D341Med (cell line): Measurements from ENCODE around the gene LMAN1L.
"Not testable (repeated sequence)": the region's sequence is repeated elsewhere in the genome, so short reads cannot be mapped to it uniquely, and the experiment has no call there.

Experiments
- DNase-seq: peaks from one replicate; pipeline ENCODE4 v3.0.0; 2012; ENCODE audit warnings: low spot score

LMAN1L gene

DNA sequence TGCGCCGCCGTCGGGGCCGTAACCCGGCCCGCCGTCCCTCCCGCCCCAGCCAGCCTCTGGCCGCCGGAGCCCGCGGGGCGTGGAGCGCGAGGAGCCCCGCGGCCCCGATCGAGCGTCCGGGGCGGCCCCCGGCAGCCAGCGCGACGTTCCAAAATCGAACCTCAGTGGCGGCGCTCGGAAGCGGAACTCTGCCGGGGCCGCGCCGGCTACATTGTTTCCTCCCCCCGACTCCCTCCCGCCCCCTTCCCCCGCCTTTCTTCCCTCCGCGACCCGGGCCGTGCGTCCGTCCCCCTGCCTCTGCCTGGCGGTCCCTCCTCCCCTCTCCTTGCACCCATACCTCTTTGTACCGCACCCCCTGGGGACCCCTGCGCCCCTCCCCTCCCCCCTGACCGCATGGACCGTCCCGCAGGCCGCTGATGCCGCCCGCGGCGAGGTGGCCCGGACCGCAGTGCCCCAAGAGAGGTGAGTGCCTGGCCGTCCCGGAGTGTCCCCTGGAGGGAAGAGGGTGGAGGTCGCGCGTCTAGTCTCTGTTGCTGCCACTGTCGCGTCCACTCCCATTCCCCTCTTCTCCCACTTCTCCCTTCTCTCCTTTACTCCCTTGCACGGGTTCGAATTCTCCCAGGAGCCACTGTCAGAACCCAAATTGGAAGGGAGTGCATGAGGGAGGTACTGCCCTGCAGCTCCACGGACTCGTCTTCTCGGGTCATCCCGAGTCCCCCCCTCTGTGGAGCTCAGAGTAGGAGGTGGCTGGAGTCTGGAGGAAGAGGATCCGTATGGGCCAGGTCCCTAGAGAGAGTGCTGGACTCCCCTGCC is 30.2 kb upstream of the LMAN1L start:
- peak; percentile 75 for DNase-seq

DNA sequence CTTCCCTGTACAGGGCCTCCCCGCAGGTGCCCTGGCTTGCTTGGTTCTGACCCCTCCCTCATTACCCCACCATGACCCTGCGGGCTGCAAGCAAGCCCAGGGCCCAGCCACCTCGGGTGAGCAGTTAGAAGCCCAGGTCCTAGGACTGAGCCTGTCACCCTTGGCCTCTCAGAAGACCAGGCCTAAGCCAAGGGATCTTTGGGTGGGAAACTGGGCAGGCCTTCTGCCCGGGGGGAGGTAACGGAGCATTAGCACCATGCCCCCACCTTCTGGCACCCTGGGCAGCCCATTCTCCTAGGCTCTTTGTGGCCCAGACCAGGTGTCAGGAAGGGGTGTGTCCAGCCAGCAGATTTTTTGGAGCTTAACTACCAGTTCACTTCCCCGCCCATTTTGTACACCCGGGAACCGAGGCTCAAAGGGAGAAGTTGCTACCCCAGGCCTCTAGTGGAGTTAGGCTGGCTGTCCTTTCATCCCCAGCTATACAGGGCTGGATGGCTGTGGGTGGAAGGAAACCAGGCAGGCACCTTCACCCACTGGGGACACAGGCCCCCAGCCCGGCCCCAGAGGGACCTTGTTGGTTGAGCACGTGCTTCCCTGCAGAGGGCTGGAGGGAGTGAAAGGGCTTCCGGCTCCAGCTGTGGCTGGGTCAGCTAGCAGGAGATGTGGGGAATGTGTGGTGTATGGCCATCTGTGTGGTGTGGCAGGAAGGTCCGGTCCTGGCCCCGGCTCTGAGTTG is 29.4 kb upstream of the LMAN1L start:
- no peak for DNase-seq

DNA sequence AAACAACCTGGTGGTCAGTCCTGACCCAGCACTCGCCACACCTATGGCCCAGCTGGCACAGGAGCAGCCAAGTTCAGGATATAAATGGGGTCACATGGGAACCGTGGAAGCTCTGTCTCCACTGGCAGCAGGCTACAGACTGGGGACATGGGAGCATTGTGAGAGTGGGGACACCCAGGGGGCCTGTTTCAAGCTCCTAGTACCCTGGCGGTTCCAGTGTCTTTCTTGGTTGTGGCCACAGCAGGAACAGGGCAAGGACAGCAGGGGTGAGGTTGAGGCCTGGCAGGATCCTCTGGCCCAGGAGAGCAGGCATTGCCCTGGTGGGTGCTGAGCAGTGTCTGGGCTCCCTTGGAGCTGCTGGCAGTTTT is 28.8 kb upstream of the LMAN1L start:
- no peak for DNase-seq

GRCh38 chr15:74784426-74785193 is 28.0 kb upstream of the LMAN1L start:
- no peak for DNase-seq

- no peak for DNase-seq
These were observed 27.2 kb upstream of the LMAN1L start for GRCh38 chr15:74785194-74786032.

DNA sequence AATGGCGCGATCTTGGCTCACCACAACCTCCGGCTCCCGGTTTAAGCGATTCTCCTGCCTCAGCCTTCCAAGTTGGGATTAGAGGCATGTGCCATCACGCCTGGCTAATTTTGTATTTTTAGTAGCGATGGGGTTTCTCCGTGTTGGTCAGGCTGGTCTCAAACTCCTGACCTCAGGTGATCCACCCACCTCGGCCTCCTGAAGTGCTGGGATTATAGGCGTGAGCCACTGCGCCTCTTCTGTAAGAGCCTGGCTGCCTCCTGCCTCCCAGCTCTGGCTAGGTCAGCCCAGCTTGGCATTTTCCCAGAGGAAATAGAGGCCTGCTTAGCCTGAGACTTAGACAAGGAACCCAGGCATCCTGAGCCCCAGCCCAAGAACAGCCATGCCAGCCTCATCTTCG is 26.6 kb upstream of the LMAN1L start:
- DNase-seq: not testable (repeated sequence)

GRCh38 chr15:74786551-74787165 is 26.0 kb upstream of the LMAN1L start:
- no peak for DNase-seq

GRCh38 chr15:74787251-74788041 is 25.2 kb upstream of the LMAN1L start:
- peak; percentile 58 for DNase-seq

- no peak for DNase-seq
These were observed 24.5 kb upstream of the LMAN1L start for GRCh38 chr15:74788042-74788682.

DNA sequence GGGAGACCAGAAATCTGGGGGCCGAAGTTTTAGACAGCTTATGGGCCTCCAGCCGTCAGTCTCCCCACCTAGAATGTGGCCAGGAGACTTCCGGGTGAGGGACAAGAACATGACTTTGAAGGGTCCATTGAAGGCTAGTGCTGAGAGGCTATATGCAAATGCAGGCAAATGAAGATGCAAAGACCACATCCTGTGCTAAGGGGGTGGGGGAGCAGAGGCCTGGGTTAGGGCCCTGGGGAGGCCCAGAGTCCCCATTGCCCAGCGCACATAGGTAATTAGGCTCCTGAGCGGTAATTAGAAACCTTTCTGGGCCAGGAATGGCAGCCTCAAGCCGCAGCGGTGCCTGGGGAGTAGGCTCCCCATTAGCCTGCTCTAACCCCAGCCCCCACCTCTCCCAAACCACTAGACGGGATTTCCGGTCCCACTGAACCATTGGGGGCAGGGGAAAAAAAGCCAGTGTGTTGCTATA is 23.9 kb upstream of the LMAN1L start:
- no peak for DNase-seq

- DNase-seq: no peak
These were observed 23.4 kb upstream of the LMAN1L start for GRCh38 chr15:74789171-74789631.

DNA sequence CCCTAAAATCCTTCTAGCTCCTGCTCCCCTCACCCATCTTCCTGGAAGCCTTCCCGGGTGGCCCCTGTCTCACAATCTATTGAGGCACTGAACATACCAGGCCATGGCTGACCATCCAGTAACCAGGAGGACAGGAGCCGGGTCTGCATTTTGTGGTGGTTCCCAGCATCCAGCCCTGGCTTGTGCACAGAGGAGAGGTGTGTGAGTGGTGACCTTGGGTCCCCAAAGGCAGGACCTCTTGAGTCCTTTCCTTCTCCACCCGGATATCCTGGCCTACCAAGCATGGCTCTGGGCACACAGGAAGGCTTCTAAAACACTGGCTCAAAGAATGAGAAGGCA is 22.9 kb upstream of the LMAN1L start:
- no peak for DNase-seq

DNA sequence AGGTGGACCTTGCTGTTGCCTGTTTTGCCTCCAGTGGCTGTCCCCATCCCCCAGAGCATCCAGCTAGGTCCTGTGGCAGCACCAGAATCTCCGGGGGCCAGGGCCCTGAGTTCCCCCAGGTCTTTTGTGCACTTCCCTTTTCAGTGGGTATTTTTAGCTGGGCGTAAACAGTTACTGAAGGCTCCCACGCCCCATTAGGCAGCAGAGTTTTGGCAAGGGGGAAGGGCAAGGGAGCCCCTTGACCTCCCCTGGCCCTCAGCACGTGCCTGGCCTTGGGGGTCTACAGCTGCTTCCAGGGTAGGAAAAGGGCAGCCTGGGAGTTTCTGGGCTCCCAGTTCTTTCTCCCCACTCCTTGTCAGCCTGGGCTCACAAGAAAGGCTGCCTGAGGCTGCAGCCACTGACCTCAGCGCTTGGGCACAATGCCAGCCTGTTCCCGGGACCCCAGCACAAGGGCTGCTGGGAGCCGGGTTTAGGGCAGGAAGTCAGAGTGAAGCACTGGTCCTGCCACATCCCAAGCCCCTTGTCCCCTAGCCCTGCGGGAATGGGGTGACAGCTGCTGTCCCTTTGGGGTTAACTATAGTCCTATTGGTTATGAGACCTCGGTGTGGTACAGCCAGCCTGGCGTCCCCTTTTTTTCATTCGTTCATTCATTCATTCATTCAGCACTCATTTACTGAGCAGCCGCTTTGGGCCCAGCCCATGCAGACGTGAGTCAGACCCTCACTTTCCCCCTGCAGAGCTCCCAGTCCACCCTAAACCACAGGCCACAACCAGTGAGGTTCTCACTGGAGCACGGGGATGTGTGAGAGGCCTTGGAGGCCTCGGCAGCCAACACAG is 22.3 kb upstream of the LMAN1L start:
- DNase-seq: no peak

DNA sequence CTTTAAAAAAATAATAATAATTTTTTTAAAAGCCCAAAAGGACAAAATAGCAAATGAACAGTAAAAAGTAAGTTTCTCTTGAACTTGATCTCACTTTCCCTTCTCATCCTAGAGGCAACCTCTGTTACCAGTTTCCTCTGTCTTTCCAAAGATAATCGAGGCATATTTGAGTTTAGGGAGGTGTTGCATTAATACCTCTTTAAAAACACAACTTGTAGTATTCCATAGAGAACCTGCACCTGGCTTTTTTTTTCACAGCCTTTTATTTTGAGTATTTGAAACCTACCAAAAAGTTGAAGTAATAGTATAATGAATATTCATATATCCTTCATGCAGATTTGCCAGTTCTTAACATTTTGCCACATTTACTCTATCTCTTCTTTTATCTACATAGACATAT is 21.6 kb upstream of the LMAN1L start:
- DNase-seq: no peak

DNA sequence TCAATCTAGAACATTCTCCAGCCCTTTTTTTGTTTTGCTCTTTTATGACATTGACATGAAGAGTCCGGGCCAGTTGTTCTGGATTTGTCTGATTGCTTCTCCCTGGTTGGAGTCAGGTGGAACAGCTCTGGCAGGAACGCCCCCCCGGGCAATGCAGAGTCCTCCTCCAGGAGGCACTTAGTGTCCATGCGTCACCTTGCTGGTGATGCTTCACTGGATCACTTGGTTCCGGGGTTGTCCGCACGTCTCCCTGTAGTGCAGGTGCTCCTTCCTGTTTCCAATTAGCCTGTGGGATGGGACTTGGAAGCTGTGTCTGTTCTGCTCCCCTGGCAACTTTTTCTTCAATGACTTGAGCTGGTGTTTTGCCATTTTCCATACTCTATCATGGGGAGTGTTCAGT is 21.0 kb upstream of the LMAN1L start:
- no peak for DNase-seq

GRCh38 chr15:74792227-74793016 is 20.2 kb upstream of the LMAN1L start:
- no peak for DNase-seq

DNA sequence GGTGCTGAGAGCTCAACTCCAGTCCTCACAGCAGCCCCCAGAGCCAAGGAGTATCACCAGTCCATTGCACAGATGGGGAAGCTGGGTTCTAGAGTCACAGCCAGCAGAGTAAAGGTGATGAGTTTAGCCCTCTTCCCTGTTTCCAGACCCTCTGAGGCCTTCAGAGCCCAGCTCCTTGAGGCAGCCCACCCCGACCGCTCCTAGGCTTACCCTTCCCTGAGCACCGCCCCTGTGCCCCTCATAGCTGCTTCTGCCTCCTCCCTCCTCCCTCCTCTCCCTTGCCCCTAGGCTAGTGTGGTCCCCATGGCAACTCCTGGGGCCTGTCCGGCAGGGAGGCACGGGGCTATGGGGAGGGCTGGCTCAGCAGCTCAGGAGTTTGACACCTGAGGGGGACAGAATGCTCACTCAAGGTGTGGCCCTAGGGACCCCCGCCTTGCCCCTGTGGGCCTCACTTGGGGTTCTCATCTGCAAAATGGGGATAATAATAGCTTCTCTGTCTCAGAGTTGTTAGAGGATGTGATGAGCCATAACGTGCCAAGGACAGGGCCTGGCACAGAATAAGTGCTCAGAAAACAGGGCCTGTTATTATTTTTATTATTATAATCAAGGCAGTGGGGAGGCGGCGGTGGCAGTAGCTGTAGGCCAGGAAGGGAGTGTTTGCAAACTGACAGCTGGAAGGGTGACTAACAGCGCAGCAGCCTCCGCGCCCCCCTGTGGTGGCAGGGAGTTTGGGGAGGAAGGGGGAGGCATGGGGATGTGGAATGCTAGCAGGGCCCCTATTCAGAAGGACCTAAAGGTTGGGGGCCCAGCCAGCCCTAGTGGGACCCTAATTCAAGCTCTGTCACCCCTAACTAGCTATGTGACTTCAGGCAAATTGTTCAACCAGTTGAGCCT is 19.3 kb upstream of the LMAN1L start:
- DNase-seq: no peak
